NCI-H1694 (cell line): ENCODE data around the gene ARRB1.
A peak's percentile ranks its signal among the peaks of the same experiment; 100 is the strongest.
"Not testable (repeated sequence)": the region's sequence is repeated elsewhere in the genome, so short reads cannot be mapped to it uniquely, and the experiment has no call there.

Experiments
- DNase-seq: peaks from one replicate; lab custom pipeline; 2025; lab: John Stamatoyannopoulos, UW

ARRB1 gene

GRCh38 chr11:75371949-75372876 lies 20.8 kb upstream of the ARRB1 start:
- no peak for DNase-seq

GRCh38 chr11:75369560-75370255 lies 18.2 kb upstream of the ARRB1 start:
- no peak for DNase-seq

- DNase-seq: not testable (repeated sequence)
Measured at GRCh38 chr11:75366826-75367225, 15.4 kb upstream of the ARRB1 start.

GRCh38 chr11:75365711-75366181 lies 14.3 kb upstream of the ARRB1 start:
- no peak for DNase-seq

- DNase-seq: not testable (repeated sequence)
Measured at GRCh38 chr11:75362285-75362684, 10.8 kb upstream of the ARRB1 start.

- no peak for DNase-seq
Measured at GRCh38 chr11:75356613-75357012, 5.2 kb upstream of the ARRB1 start.

- DNase-seq: no peak
Measured at GRCh38 chr11:75355051-75355450, 3.6 kb upstream of the ARRB1 start.

- DNase-seq: no peak
Measured at GRCh38 chr11:75352588-75353206, 1.2 kb upstream of the ARRB1 start.

- DNase-seq: no peak
Measured at GRCh38 chr11:75351791-75352587, 528 bp upstream of the ARRB1 start.

- DNase-seq: no peak
Measured at GRCh38 chr11:75350743-75351540, 519 bp downstream of the ARRB1 start.

- DNase-seq: no peak
Measured at GRCh38 chr11:75350122-75350742, 1.2 kb downstream of the ARRB1 start.

- DNase-seq: no peak
Measured at GRCh38 chr11:75349521-75350116, 1.8 kb downstream of the ARRB1 start.

- DNase-seq: no peak
Measured at GRCh38 chr11:75347781-75348566, 3.5 kb downstream of the ARRB1 start.

GRCh38 chr11:75346912-75347647 lies 4.4 kb downstream of the ARRB1 start:
- DNase-seq: peak; percentile 15

GRCh38 chr11:75346296-75346695 lies 5.2 kb downstream of the ARRB1 start:
- DNase-seq: no peak

- no peak for DNase-seq
Measured at GRCh38 chr11:75345455-75346160, 5.9 kb downstream of the ARRB1 start.

GRCh38 chr11:75344761-75345454 lies 6.6 kb downstream of the ARRB1 start:
- no peak for DNase-seq
